Loucy (cell line): ENCODE measurements around the gene TSHZ2.

Experiments
- H2AFZ ChIP-seq: fragments of 200-600 bp; sonication (generic); 2 replicates; pipeline ENCODE4 v1.6.0; 2016; ENCODE audit warnings: antibody characterized with exemption, mild to moderate bottlenecking, low read length, moderate library complexity
- H3F3A ChIP-seq: fragments of 200-600 bp; 2 replicates; pipeline ENCODE4 v1.6.0; 2016; ENCODE audit warnings: antibody characterized with exemption, low read depth, mild to moderate bottlenecking
- H3K27me3 ChIP-seq: fragments of 200-600 bp; sonication (generic); 2 replicates; pipeline ENCODE4 v1.6.1; 2014; ENCODE audit warnings: low read length, mild to moderate bottlenecking; ENCODE audit not compliant: insufficient read depth, poor library complexity, severe bottlenecking
- H3K36me3 ChIP-seq: fragments of 200-600 bp; sonication (generic); 2 replicates; pipeline ENCODE4 v1.6.1; 2016; ENCODE audit warnings: low read length; ENCODE audit not compliant: insufficient read depth
- H3K4me1 ChIP-seq: fragments of 200-600 bp; sonication (generic); 2 replicates; pipeline ENCODE4 v1.5.1; 2014; ENCODE audit warnings: low read length, mild to moderate bottlenecking; ENCODE audit not compliant: insufficient read depth, poor library complexity, severe bottlenecking
- H3K4me2 ChIP-seq: fragments of 200-600 bp; sonication (generic); 2 replicates; pipeline ENCODE4 v1.6.0; 2014; ENCODE audit warnings: antibody characterized with exemption, low read length, low read depth, mild to moderate bottlenecking; ENCODE audit not compliant: poor library complexity, severe bottlenecking
- H3K4me3 ChIP-seq: fragments of 200-600 bp; sonication (generic); 2 replicates; pipeline ENCODE4 v1.5.1; 2014; ENCODE audit warnings: low read length, mild to moderate bottlenecking, mixed read lengths; ENCODE audit not compliant: poor library complexity, severe bottlenecking
- H3K79me2 ChIP-seq: fragments of 200-600 bp; sonication (generic); 2 replicates; pipeline ENCODE4 v1.6.1; 2014; ENCODE audit warnings: low read length; ENCODE audit not compliant: insufficient read depth
- H3K9ac ChIP-seq: fragments of 200-600 bp; sonication (generic); 2 replicates; pipeline ENCODE4 v1.6.0; 2014; ENCODE audit warnings: mild to moderate bottlenecking, low read depth, low read length, moderate library complexity; ENCODE audit not compliant: poor library complexity, severe bottlenecking
- H3K9me2 ChIP-seq: fragments of 200-600 bp; sonication (generic); replicated peaks from 2 replicates; pipeline ENCODE4 v1.6.1; 2016; ENCODE audit warnings: low read depth, low read length, mixed read lengths
- H3K9me3 ChIP-seq: fragments of 200-600 bp; sonication (generic); 2 replicates; pipeline ENCODE4 v1.6.1; 2014; ENCODE audit warnings: mild to moderate bottlenecking, antibody characterized with exemption, low read length, low read depth; ENCODE audit not compliant: insufficient read depth
- H4K20me1 ChIP-seq: fragments of 200-600 bp; sonication (generic); 2 replicates; pipeline ENCODE4 v1.6.0; 2014; ENCODE audit warnings: antibody characterized with exemption, low read length, mild to moderate bottlenecking; ENCODE audit not compliant: insufficient read depth, poor library complexity, severe bottlenecking
- EZH2phosphoT487 ChIP-seq: fragments of 200-600 bp; IDR thresholded peaks from 2 replicates; pipeline ENCODE4 v1.6.1; 2018; ENCODE audit warnings: antibody characterized with exemption, mild to moderate bottlenecking, moderate library complexity, borderline replicate concordance
- TF ChIP-seq, protein P1 (sequence below): fragments of 200-600 bp; sonication (generic); conservative IDR thresholded peaks from 2 replicates; pipeline ENCODE4 v1.5.1; 2014; ENCODE audit warnings: mild to moderate bottlenecking, antibody characterized with exemption, low read length

The TSHZ2 gene

DNA sequence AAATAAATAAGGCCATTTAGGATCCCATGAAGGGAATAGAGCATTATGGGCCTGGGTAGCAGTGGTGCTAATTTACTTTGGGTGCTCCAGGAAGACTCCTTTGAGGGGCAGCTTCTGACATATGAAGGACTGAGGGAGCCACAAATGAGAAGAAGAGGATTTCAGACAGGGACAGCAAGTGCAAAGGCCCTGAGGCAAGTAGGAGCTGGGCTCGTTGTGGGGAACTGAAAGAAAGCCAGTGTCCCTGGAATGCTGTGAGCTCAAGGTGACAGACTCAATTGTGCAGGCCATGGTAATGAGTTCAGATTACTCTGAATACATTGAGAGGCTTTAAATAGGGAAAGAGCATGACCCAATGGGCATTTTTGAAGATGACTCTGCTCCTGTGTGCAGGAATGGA, 307.6 kb downstream of the TSHZ2 start:
- no peaks in the 10 kb centered on the region for H3K27me3 ChIP-seq
- H2AFZ ChIP-seq: no peak overlapping the region
- no peaks in the 10 kb centered on the region for H3K36me3 ChIP-seq
- no peak overlapping the region for H3K4me2 ChIP-seq
- H3K9me3 ChIP-seq: no peaks in the 10 kb centered on the region
- no peak for TF ChIP-seq EZH2phosphoT487
- TF ChIP-seq, protein P1, sequence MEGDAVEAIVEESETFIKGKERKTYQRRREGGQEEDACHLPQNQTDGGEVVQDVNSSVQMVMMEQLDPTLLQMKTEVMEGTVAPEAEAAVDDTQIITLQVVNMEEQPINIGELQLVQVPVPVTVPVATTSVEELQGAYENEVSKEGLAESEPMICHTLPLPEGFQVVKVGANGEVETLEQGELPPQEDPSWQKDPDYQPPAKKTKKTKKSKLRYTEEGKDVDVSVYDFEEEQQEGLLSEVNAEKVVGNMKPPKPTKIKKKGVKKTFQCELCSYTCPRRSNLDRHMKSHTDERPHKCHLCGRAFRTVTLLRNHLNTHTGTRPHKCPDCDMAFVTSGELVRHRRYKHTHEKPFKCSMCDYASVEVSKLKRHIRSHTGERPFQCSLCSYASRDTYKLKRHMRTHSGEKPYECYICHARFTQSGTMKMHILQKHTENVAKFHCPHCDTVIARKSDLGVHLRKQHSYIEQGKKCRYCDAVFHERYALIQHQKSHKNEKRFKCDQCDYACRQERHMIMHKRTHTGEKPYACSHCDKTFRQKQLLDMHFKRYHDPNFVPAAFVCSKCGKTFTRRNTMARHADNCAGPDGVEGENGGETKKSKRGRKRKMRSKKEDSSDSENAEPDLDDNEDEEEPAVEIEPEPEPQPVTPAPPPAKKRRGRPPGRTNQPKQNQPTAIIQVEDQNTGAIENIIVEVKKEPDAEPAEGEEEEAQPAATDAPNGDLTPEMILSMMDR: no peak
- no peaks in the 10 kb centered on the region for H4K20me1 ChIP-seq
- H3K9ac ChIP-seq: no peak overlapping the region
- no peaks in the 10 kb centered on the region for H3K9me2 ChIP-seq
- no peaks in the 10 kb centered on the region for H3F3A ChIP-seq
- no peaks in the 10 kb centered on the region for H3K4me1 ChIP-seq
- no peak overlapping the region for H3K4me3 ChIP-seq
- no peaks in the 10 kb centered on the region for H3K79me2 ChIP-seq

DNA sequence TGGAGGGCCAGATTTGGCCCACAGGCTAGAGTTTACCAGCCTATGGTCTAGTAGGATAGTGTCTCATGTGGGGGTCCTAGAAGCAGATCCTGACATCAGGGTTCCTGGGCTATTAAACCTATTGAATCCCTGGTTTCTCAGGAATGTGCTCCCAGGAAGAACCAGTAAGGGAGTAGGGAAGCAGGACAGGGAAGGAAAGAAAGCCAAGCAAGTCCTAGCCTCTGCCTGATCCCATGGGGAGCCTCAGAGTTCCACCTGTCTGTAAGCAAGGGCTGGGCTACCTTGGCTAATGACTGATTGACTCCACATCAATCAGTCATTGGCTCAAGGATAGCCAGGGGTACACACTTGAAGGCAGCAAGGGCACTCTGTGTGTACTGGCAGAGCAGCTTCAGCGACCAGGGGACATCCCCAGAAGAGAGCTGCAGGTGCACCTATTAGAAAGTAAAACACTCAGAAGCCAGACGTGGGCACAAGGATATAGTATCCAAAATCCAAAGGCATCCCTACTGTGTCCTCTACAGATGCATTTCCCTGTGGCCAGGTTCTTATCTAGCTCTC, 309.5 kb downstream of the TSHZ2 start:
- Histone ChIP-seq H3K79me2 (no peaks in the 10 kb centered on the region), H3K4me1 (no peaks in the 10 kb centered on the region), H3K27me3 (no peaks in the 10 kb centered on the region), H3K4me2 (no peak overlapping the region), H2AFZ (no peak overlapping the region), H3K9ac (no peak overlapping the region), H3K9me2 (no peaks in the 10 kb centered on the region), H4K20me1 (no peaks in the 10 kb centered on the region), H3F3A (no peaks in the 10 kb centered on the region), H3K36me3 (no peaks in the 10 kb centered on the region), H3K4me3 (no peak overlapping the region), H3K9me3 (no peaks in the 10 kb centered on the region)
- no peak for TF ChIP-seq EZH2phosphoT487
- TF ChIP-seq, protein P1: no peak

- no peaks in the 10 kb centered on the region for H3K27me3 ChIP-seq
- H3K9ac ChIP-seq: no peak overlapping the region
- H4K20me1 ChIP-seq: no peaks in the 10 kb centered on the region
- H2AFZ ChIP-seq: no peak overlapping the region
- H3F3A ChIP-seq: no peaks in the 10 kb centered on the region
- H3K79me2 ChIP-seq: no peaks in the 10 kb centered on the region
- no peaks in the 10 kb centered on the region for H3K36me3 ChIP-seq
- no peaks in the 10 kb centered on the region for H3K4me1 ChIP-seq
- no peaks in the 10 kb centered on the region for H3K9me3 ChIP-seq
- H3K9me2 ChIP-seq: no peaks in the 10 kb centered on the region
- H3K4me3 ChIP-seq: no peak overlapping the region
- no peak overlapping the region for H3K4me2 ChIP-seq
- TF ChIP-seq EZH2phosphoT487: no peak
- TF ChIP-seq, protein P1: no peak
These were observed 310.2 kb downstream of the TSHZ2 start for GRCh38 chr20:53282217-53282955.
